Gastroesophageal sphincter (tissue), 3 donors: ENCODE measurements around the gene MACF1.

ENCODE experiments used
- CTCF ChIP-seq, 4 experiments: fragments of 200-600 bp in 2 of 4; fragments of 450-650 bp in 2 of 4; sonication (generic) in 1 of 4; IDR thresholded peaks; one replicate each; pipeline ENCODE4 v1.5.1; 2017 to 2019; ENCODE audit warnings: antibody characterized with exemption in 4 of 4, mild to moderate bottlenecking in 2 of 4, moderate library complexity in 2 of 4
- POLR2A ChIP-seq, 2 donors: fragments of 450-650 bp; IDR thresholded peaks; one replicate each; pipeline ENCODE4 v1.6.1; 2017; ENCODE audit warnings: antibody characterized with exemption in 2 of 2, mild to moderate bottlenecking in 2 of 2, moderate library complexity in 1 of 2
- POLR2AphosphoS5 ChIP-seq: sonication (generic); formaldehyde crosslinking; IDR thresholded peaks from one replicate; pipeline ENCODE4 v1.6.1; 2017; ENCODE audit warnings: antibody characterized with exemption

- TF ChIP-seq POLR2A (IDR thresholded peaks at IDR 0.05) (no peak), CTCF (IDR thresholded peaks at IDR 0.05) (no peak), POLR2AphosphoS5 (peak; percentile 76)
These were observed 25.7 kb upstream of the MACF1 start for GRCh38 chr1:39178541-39179431.
